Astrocyte (in vitro differentiated cells and primary cell): ENCODE data around the gene KLHL33. TPM values are rescaled to one million over a fixed set of nuclear protein-coding genes. Genes with fewer than 3 reads are reported as not detected.

Source experiments
- DNase-seq: peaks from one replicate; pipeline ENCODE4 v3.0.0-alpha.2; 2010; ENCODE audit warnings: low read depth
- FAIRE-seq: peaks from 2 replicates; lab custom pipeline; 2011; peaks lifted over from hg19 to GRCh38; lab: Jason Lieb, UNC
- H2AFZ ChIP-seq: 2 replicates; pipeline ENCODE4 v1.6.0; 2012; ENCODE audit warnings: low read depth, low read length, inconsistent platforms
- H3K27ac ChIP-seq: 2 replicates; pipeline ENCODE4 v1.5.1; 2011; ENCODE audit warnings: low read depth, low read length, inconsistent platforms
- H3K27me3 ChIP-seq: 2 replicates; pipeline ENCODE4 v1.6.0; 2011; ENCODE audit warnings: low read length, inconsistent platforms; ENCODE audit not compliant: insufficient read depth
- H3K36me3 ChIP-seq: 2 replicates; pipeline ENCODE4 v1.5.1; 2011; ENCODE audit warnings: low read length, inconsistent platforms; ENCODE audit not compliant: insufficient read depth
- H3K4me1 ChIP-seq: 2 replicates; pipeline ENCODE4 v1.5.1; 2011; ENCODE audit warnings: low read length, inconsistent platforms; ENCODE audit not compliant: insufficient read depth
- H3K4me2 ChIP-seq: 2 replicates; pipeline ENCODE4 v1.6.0; 2012; ENCODE audit warnings: low read length, inconsistent platforms
- H3K4me3 ChIP-seq: 2 replicates; pipeline ENCODE4 v1.5.1; 2011; ENCODE audit warnings: low read depth, mild to moderate bottlenecking, low read length, inconsistent platforms; ENCODE audit not compliant: insufficient read depth
- H3K79me2 ChIP-seq: 2 replicates; pipeline ENCODE4 v1.6.0; 2012; ENCODE audit warnings: mild to moderate bottlenecking, low read length, inconsistent platforms; ENCODE audit not compliant: insufficient read depth
- H3K9ac ChIP-seq: 2 replicates; pipeline ENCODE4 v1.6.0; 2012; ENCODE audit warnings: mild to moderate bottlenecking, low read length, inconsistent platforms
- H3K9me3 ChIP-seq: 2 replicates; pipeline ENCODE4 v1.5.1; 2012; ENCODE audit warnings: low read depth, mild to moderate bottlenecking, low read length, inconsistent platforms; ENCODE audit not compliant: insufficient read depth
- H4K20me1 ChIP-seq: 2 replicates; pipeline ENCODE4 v1.6.0; 2012; ENCODE audit warnings: low read length, inconsistent platforms; ENCODE audit not compliant: insufficient read depth
- H3K27ac Mint-ChIP-seq: one replicate; pipeline ENCODE4 v1.8.0; 2021; ENCODE audit warnings: mild to moderate bottlenecking, mixed read lengths; ENCODE audit not compliant: unreplicated experiment
- H3K27me3 Mint-ChIP-seq: one replicate; pipeline ENCODE4 v1.8.0; 2021; ENCODE audit warnings: low read depth, mixed read lengths; ENCODE audit not compliant: unreplicated experiment
- H3K36me3 Mint-ChIP-seq: one replicate; pipeline ENCODE4 v1.8.0; 2021; ENCODE audit warnings: low read depth, mixed read lengths; ENCODE audit not compliant: unreplicated experiment
- H3K4me1 Mint-ChIP-seq: one replicate; pipeline ENCODE4 v1.8.0; 2021; ENCODE audit warnings: low read depth, mixed read lengths; ENCODE audit not compliant: unreplicated experiment
- H3K4me3 Mint-ChIP-seq: one replicate; pipeline ENCODE4 v1.8.0; 2021; ENCODE audit warnings: mild to moderate bottlenecking, moderate library complexity, mixed read lengths; ENCODE audit not compliant: unreplicated experiment
- H3K9me3 Mint-ChIP-seq: one replicate; pipeline ENCODE4 v1.8.0; 2021; ENCODE audit warnings: mild to moderate bottlenecking, mixed read lengths; ENCODE audit not compliant: unreplicated experiment
- EZH2 ChIP-seq: IDR thresholded peaks from 2 replicates; pipeline ENCODE4 v1.6.1; 2012; ENCODE audit warnings: mild to moderate bottlenecking, low read length, inconsistent platforms; ENCODE audit not compliant: insufficient read depth
- total RNA-seq: library from RNA; stranded (reverse); gene quantifications from 2 replicates; pipeline ENCODE4 v1.2.1, GENCODE V29; 2021
- TF ChIP-seq, protein P1 (sequence below): IDR thresholded peaks from 2 replicates; pipeline ENCODE4 v1.5.1; 2011; ENCODE audit warnings: low read depth, mild to moderate bottlenecking, inconsistent platforms, low read length, moderate library complexity; ENCODE audit not compliant: insufficient read depth

The KLHL33 gene
- total RNA-seq, 1 donor from 2014 or later = 0.07 TPM

DNA sequence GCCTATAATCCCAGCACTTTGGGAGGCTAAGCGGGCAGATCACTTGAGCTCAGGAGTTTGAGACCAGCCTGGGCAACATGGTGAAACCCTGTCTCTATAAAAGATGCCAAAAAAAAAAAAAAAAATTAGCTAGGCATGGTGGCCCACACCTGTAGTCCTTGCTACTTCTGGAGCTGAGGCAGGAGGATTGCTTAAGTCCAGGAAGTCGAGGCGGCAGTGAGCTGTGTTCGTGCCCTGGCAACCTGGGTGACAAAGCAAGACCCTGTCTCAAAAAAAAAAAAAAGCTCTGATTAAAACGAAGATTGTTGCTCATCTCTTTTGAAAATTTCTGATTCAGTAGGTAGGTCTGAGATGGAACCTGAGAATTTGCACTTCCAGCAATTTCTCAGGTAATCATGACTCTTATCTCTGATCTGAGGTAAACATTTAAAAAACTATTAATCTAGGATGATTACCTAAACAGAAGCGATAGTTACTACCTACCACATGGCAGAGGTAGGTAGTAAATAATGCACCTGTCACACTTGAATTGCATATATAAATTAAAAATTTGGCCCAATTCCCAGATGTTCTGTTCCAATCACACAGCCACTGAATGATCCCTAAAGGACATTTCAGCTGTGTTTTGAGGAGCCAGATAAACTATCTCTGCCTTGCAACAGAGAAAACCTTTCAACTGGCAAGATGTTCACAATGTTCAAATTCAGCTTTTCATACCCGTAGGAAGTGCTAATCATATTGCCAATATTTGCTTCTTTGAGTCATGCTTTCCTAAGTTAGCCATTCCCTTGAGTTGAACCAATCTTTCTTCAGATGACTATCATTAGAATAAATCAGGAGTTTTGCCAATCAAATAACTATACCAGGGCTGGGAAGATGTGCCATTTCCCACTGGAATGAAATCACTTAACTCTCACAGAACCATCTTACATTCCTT lies 18.4 kb downstream of the KLHL33 start:
- Mint-ChIP-seq H3K36me3 (no peaks in the 10 kb centered on the region), H3K27me3 (peaks cover 5% of the 10 kb centered on the region), H3K27ac (no peak overlapping the region), H3K4me3 (no peak overlapping the region), H3K9me3 (no peaks in the 10 kb centered on the region), H3K4me1 (no peaks in the 10 kb centered on the region)
- no peak for TF ChIP-seq EZH2
- TF ChIP-seq, protein P1, sequence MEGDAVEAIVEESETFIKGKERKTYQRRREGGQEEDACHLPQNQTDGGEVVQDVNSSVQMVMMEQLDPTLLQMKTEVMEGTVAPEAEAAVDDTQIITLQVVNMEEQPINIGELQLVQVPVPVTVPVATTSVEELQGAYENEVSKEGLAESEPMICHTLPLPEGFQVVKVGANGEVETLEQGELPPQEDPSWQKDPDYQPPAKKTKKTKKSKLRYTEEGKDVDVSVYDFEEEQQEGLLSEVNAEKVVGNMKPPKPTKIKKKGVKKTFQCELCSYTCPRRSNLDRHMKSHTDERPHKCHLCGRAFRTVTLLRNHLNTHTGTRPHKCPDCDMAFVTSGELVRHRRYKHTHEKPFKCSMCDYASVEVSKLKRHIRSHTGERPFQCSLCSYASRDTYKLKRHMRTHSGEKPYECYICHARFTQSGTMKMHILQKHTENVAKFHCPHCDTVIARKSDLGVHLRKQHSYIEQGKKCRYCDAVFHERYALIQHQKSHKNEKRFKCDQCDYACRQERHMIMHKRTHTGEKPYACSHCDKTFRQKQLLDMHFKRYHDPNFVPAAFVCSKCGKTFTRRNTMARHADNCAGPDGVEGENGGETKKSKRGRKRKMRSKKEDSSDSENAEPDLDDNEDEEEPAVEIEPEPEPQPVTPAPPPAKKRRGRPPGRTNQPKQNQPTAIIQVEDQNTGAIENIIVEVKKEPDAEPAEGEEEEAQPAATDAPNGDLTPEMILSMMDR = no peak
- no peak overlapping the region for H3K27ac ChIP-seq
- DNase-seq (no peak), FAIRE-seq (no peak)
- peaks cover 4% of the 10 kb centered on the region for H3K4me1 ChIP-seq
- H3K9ac ChIP-seq = no peak overlapping the region
- no peaks in the 10 kb centered on the region for H3K27me3 ChIP-seq
- H3K79me2 ChIP-seq = peaks cover under 1% of the 10 kb centered on the region
- no peak overlapping the region for H3K4me2 ChIP-seq
- no peaks in the 10 kb centered on the region for H4K20me1 ChIP-seq
- H2AFZ ChIP-seq = no peak overlapping the region
- H3K4me3 ChIP-seq = no peak overlapping the region
- H3K36me3 ChIP-seq = no peaks in the 10 kb centered on the region
- no peaks in the 10 kb centered on the region for H3K9me3 ChIP-seq

DNA sequence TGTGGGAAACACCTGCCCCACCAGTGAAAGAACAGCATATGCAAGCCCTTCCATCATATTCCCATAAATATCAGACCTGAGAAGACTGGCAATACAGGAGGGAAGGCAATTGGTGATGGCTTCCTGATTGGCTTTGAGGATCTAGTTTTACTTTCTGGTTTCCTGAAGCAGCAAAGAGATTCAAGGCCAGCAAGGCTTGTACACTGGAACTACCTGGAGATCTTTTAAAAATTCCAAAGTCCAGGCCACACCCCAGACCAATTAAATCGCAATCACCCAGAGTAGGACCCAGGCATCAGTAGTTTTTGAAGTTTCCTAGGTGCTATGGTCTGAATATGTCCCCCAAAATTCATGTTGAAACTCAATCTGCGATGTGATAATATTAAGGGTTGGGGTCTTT lies 19.7 kb downstream of the KLHL33 start:
- H3K27me3 Mint-ChIP-seq = peaks cover 5% of the 10 kb centered on the region
- FAIRE-seq = no peak
- no peak for TF ChIP-seq EZH2
- TF ChIP-seq, protein P1 = no peak
- peak overlapping the region; percentile 30 for H2AFZ ChIP-seq
- no peaks in the 10 kb centered on the region for H3K4me1 Mint-ChIP-seq
- no peak overlapping the region for H3K9ac ChIP-seq
- no peaks in the 10 kb centered on the region for H3K36me3 ChIP-seq
- no peak overlapping the region for H3K4me3 Mint-ChIP-seq
- H3K9me3 Mint-ChIP-seq = no peaks in the 10 kb centered on the region
- no peak for DNase-seq
- H3K27me3 ChIP-seq = no peaks in the 10 kb centered on the region
- H3K27ac ChIP-seq = no peak overlapping the region
- peaks cover 4% of the 10 kb centered on the region for H3K4me1 ChIP-seq
- peaks cover 14% of the 10 kb centered on the region for H3K79me2 ChIP-seq
- peaks cover under 1% of the 10 kb centered on the region for H4K20me1 ChIP-seq
- H3K9me3 ChIP-seq = no peaks in the 10 kb centered on the region
- H3K36me3 Mint-ChIP-seq = no peaks in the 10 kb centered on the region
- no peak overlapping the region for H3K27ac Mint-ChIP-seq
- H3K4me3 ChIP-seq = no peak overlapping the region
- no peak overlapping the region for H3K4me2 ChIP-seq

DNA sequence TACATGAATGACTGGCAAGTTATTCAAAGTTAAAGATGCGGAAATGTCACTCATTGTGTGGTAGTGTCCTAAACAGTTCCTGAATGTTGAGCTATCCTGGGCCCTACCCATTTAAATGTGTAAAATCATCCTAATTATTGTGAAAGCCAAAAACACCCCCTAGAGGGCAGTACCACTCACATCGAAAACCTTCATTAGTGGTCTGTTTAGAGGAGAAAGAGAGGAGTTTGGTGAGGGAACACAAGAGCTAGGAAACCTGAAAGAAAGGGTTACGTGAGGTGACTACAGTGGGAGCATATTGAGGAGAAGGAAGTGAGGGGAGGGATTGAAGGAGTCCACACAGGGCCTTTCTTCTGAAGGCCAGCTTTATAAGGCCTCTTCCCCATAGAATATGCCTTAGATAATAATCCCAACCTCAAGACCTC lies 20.2 kb downstream of the KLHL33 start:
- Histone ChIP-seq H3K36me3 (no peaks in the 10 kb centered on the region), H3K4me2 (no peak overlapping the region), H3K9me3 (no peaks in the 10 kb centered on the region), H4K20me1 (peaks cover 4% of the 10 kb centered on the region), H3K9ac (no peak overlapping the region), H3K4me3 (no peak overlapping the region), H3K4me1 (peaks cover 4% of the 10 kb centered on the region), H3K27ac (no peak overlapping the region), H3K79me2 (peaks cover 18% of the 10 kb centered on the region), H3K27me3 (no peaks in the 10 kb centered on the region), H2AFZ (peak overlapping the region; percentile 30)
- Mint-ChIP-seq H3K27ac (no peak overlapping the region), H3K4me3 (no peak overlapping the region), H3K4me1 (no peaks in the 10 kb centered on the region), H3K9me3 (no peaks in the 10 kb centered on the region), H3K36me3 (no peaks in the 10 kb centered on the region), H3K27me3 (peaks cover 5% of the 10 kb centered on the region)
- FAIRE-seq = no peak
- DNase-seq = peak; percentile 28
- no peak for TF ChIP-seq EZH2
- TF ChIP-seq, protein P1 = peak; percentile 71
